ENCODE data around the gene NUP210.
A peak's percentile ranks its signal among the peaks of the same experiment; 100 is the strongest.

The NUP210 gene

GRCh38 chr3:13419505-13420044 lies 547 bp downstream of the NUP210 start:
- no peak overlapping the region for H3K4me3 ChIP-seq (ENCODE audit: low read depth, low read length)
- DNase-seq (ENCODE audit: low read depth) = no peak
- TF ChIP-seq CTCF (conservative IDR thresholded peaks at IDR 0.05; ENCODE audit: low read depth, low read length) = no peak

GRCh38 chr3:13417166-13417947 lies 2.8 kb downstream of the NUP210 start:
- H3K4me3 ChIP-seq (ENCODE audit: low read depth, low read length) = no peak overlapping the region
- TF ChIP-seq CTCF (conservative IDR thresholded peaks at IDR 0.05; ENCODE audit: low read depth, low read length) = no peak
- no peak for DNase-seq (ENCODE audit: low read depth)

- TF ChIP-seq CTCF (conservative IDR thresholded peaks at IDR 0.05; ENCODE audit: low read depth, low read length) = peak; percentile 18
- no peak for DNase-seq (ENCODE audit: low read depth)
- no peak overlapping the region for H3K4me3 ChIP-seq (ENCODE audit: low read depth, low read length)
Measured at GRCh38 chr3:13415997-13416793, 3.9 kb downstream of the NUP210 start.

- no peak for TF ChIP-seq CTCF (conservative IDR thresholded peaks at IDR 0.05; ENCODE audit: low read depth, low read length)
- DNase-seq (ENCODE audit: low read depth) = no peak
- no peak overlapping the region for H3K4me3 ChIP-seq (ENCODE audit: low read depth, low read length)
Measured at GRCh38 chr3:13415236-13415986, 4.7 kb downstream of the NUP210 start.

- H3K4me3 ChIP-seq (ENCODE audit: low read depth, low read length) = no peak overlapping the region
- DNase-seq (ENCODE audit: low read depth) = no peak
- no peak for TF ChIP-seq CTCF (conservative IDR thresholded peaks at IDR 0.05; ENCODE audit: low read depth, low read length)
Measured at GRCh38 chr3:13414040-13414729, 5.9 kb downstream of the NUP210 start.

GRCh38 chr3:13411186-13411860 lies 8.8 kb downstream of the NUP210 start:
- no peak overlapping the region for H3K4me3 ChIP-seq (ENCODE audit: low read depth, low read length)
- TF ChIP-seq CTCF (conservative IDR thresholded peaks at IDR 0.05; ENCODE audit: low read depth, low read length) = no peak
- DNase-seq (ENCODE audit: low read depth) = no peak

All from choroid plexus epithelial cell (primary cell).